CD4-positive, alpha-beta T cell treated with Interleukin-21 for 1 hour (primary cell): ENCODE results near the gene NFAM1.

Experiments used
- DNase-seq: peaks from one replicate; pipeline ENCODE4 v3.0.0-alpha.2; 2020

Gene NFAM1

DNA sequence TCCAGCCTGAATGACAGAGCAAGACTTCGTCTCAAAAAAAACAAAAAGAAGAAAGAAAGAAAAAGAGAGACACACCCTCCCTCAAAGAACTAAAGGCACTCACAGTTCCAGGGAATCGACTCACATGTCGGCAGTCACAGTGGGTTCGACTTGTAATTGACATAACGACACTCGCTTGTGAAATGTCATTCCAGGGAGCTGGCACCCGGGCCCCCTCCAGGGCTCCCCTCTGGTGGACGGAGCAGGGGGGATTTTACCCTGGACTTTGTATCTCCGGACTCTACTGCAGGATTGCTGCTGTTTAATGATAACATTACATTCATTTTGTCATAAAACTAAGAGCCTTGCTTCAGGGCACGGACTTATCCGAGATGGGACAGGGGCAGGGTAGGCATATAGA is 18.2 kb downstream of the NFAM1 start:
- DNase-seq: no peak

DNA sequence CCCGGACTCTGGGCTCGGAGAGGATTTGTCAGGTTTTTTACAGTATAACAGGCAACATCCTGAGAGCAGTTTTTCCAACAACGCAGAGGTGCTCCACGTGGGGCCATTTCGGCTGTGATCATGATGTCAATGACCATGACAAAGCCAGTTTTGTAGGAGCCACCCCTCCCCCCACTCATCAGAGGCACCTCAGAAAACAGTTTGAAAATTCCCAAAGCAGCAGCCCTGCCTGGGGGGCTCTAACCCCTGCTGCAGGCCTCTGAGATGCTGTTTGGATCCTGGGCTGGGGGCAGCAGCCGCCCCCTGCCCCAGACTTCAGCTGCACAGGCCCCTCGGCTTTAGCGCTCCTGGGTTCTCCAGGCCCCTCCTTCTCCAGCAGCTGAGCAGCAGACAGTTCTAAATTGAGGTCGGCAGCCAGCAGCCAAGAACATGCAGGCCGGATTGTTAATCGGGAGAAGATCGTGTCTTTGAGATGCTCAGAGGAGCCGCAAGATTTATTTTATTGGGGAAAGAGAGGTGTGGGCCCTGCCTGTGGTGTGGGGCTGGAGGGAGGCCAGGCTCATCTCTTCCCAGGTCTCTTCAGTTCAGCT is 19.4 kb downstream of the NFAM1 start:
- DNase-seq: no peak

DNA sequence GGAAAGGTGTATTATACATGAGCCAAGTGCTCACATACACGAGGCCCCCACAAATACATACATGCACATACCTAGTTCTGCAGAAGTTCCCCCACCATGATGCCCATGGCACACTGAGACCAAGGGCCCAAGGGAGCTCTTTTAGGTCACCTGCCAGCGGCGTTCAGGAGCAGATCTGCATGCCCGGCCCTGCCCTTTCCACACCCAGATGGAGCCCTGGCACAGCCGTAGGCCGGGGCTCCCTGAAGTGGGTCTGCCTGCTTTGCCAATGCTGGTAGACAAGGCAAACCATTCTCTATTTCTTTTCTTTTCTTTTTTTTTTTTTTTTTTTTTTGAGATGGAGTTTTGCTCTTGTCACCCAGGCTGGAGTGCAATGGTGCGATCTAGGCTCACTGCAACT is 21.5 kb downstream of the NFAM1 start:
- DNase-seq: no peak

DNA sequence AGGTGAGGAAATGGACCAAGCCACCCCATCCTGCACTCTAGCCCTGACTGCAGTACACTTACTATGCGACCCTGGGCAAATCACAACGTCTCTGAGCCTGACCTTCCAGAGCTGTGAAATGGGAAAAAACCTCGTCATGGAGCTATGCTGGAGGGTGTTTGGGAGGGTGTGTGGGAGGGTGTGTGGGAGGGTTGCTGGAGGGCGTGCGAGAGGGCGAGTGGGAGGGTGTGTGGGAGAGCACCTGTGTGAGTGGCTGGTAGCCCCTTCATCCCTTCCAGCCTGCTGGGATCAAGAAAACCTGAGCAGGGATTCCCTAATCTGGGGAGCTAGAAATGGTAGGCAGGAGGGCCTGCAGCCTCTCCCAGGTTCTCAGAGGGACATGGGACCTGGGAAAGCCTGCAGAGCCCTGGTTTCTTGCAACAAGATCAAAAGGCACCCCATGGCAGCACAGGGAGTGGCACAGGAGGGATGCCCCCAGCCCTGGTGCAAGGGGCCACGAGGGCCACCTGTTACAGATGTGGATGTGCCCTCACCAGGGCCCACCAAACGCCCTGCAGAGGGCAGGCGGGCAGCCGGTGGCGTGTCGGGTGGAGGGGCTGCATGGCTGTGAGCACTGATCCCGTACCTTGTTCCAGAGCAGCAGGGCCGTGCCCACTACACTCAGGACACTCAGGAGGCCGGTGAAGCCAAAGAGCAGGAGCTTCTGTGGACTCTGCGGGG is 23.2 kb downstream of the NFAM1 start:
- no peak for DNase-seq

DNA sequence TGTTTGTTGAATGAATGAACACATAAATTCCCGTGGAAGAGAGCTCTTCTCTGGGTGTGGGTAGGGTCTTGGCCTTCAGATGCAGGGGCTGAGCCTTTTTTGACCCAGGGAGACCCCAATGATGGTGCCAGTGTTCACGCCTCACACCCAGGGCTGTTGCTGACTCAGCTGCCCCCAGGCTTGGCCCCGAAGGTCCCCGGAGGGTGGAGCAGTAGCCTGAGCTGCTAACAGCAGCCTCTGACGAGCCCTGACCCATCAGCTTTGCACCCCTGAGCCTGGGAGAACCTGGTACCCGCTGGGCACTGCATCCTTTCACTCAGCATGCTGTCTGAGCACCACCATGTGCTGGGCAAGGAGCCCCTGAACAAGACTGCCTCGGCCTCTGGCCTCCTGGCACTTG is 23.9 kb downstream of the NFAM1 start:
- DNase-seq: no peak

DNA sequence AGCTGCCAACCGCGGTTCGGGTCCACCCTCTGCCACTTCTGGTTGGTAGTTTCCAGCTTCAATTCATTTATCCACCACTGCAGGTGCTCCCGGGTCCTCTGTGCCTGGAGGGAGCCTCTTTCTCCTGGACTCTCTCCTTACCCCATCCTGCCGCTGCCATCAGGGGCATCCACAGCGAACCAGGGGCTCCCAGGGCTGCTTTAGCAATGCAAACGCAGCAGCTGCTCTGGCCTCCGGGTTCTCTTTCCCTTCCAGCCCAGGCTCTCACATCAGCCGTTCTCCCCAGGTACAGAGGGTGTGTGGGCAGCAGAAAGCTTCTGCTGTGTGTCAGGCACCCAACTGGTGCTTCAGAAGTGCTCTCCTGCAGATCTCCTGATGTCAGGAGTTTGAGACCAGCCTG is 27.9 kb downstream of the NFAM1 start:
- no peak for DNase-seq

DNA sequence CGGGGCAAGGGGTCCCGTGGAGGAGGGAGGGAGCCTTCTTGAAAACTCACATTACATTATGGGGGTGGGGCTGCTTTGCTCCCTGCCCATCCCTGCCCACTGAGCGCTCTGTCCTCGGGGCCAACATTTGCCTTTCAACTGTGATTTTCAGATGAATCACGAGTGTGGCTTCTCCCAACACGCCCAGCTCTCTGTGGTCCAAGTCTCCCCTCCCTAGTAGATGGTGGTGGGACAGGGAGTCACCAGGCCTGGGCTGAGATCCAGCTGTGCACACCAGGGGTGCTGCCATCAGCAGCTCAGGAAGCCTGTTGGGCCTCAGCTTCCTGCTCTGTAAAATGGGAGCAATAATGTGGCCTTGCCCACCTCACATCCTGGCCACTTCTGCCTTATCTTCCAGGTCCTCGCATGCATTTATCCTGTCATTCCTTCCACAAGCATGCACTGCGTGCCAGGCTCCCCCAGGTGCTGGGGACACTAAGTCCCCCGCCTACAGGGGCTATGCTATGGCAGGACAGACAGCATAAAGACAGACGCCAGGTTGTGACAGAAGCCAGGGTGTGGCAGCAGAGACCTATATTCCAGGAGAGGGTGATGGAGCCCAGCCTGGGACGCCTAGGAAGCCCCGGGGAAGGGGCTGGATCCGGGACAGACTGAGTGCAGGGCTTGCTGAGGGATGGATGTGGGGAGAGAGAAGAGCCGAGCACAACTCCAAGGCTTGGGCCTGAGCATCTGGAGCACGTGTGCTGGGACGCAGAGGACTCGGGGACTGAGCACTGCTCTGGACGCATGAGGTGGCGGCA is 30.5 kb downstream of the NFAM1 start:
- no peak for DNase-seq

DNA sequence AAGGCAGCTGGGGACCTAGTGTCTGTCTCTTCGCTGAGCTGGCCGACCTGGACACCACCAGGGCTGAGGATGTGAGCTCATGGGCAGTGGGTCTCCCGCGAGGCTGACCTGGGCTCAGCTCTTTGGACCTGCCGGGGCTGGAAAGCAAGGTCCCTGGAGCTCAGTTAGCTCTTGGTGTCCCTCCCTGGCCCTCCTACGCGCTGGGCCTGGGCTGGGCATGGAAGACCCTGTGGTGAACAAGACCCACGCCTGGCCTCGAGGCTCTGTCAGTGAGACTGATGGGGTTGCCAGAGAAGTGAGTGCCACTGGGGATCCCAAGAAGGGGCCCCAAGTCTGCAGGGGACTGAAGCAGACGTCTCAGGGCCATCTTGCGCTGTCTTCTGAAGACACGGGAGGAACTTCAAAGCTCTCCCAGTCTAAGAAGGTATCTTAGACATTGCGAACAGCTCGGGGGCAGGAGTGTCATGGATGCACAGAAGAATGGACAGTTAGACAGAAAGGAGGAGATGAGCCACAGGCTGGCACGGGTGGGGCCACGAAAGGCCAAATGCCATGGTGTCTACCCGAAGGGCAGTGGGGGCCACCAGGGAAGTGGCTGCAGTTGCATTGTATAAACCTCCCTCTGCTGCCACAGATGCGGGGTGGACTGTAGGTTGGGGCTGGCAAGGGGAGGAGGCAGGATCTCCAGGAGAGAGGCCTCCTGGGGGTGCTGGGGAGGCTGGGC is 31.2 kb downstream of the NFAM1 start:
- DNase-seq: no peak

DNA sequence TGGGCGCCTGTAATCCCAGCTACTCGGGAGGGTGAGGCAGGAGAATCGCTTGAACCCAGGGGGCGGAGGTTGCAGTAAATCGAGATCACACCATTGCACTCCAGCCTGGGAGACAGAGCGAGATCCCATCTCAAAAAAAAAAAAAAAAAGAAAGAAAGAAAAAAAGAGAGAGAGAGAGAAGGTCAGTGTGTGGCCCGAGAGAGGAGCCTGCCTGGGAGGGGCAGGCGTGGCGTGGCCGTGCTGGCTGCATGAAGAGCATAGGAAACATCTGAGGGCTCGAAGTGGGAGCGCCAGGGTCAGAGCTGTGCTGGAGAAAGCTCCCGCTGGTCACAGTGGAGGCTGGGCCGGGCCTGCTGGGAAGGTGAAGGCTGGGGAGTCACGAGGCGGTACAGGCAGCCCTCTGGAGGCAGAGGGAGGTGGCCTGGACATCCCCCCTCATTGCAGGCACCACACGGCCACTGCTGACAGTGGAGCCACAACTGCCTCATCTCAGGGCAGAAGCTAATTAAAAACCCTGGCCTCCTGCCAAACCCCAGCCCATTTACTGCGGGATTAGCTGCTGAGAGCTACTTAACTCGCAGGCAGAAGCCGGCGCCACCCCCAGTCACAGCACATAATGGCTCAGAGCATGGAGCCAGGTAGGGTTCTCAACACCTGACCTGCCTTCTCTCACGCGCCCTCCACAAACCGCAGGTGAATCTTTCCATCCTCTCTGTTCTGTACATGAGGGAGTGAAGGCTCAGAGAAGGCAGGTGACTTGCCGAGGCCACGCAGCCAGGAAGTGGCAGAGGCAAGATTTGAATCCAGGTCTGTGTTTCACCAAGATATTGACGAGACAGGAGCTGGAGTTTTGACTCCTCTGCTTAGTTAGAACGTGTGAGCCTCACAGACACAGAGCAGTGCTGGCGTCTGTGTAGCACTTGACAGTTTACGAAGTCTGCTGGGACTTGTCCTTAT is 32.6 kb downstream of the NFAM1 start:
- no peak for DNase-seq

DNA sequence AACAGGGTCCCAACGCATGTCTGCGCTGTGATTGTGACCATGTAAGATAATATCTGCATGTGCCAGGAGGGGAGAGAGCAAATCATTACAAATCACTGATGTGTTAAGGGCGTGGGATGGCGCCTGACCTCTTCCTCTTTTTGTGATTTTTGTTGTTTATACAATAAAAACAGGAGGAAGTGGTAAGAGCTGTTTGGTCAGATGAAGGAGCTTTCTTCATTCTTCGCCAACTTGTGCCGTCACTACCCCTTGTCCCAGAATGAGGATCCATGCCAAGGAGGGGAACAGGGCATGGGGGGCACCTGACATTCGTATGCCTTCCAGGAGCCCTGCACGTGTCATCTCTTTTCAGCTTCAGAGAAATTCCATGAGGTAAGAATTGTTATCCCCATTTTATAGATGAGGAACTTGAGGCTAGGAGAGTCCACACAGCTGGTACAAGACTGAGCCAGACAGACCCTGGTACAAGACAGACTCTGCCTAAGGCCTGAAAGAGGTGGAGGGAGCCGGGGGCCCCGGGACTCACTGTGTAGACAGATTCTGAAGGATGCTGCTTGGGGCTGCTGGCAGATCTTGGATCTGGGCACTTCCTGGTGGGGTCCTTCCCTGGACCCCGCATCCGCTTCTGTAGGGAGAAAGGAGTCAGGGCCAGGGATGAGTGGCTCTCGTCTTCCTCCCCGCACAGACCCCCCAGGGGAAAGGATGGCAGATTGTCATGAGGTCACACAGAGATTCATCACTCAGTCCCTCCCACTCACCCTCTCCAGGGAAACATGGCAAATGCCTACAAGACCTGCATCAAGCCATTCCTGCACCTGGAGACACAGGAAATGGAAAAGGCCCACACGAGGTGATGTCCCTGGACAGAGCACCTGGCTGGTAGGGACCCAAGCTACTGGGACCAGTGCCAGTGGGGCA is 34.6 kb downstream of the NFAM1 start:
- DNase-seq: peak; percentile 16

DNA sequence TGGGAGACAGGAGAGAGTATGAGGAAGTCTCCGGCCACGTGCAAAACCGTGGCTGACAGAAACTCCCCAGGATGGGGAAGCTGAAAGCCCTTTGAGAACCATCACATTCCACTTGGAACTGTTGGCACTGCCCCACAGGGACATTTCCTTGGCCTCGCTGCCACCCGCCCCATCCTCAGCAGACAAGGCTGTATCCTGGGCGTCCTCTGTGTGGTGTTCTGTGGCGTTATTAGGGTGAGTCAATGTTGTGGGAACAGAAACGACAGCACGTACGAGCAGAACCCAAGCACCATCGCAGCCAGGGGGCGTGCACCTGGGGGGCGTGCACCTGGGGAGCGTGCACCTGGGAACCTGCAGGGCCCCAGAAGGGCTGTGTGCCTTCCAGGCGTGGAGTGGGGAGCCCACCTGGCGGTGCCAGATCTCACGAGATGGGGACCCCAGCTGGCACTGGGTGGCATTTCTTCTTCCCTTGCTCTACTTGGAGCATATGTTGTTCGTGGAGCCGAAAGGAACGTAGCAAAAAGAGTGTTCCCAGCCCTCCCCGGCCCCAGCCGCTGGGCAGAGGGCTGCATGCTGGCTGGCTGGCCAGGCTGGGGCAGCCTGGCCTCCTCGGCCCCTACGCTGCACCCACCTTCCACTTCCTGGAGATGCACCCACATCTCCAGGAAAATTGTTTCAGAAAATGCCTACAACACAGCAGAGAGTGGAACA is 35.4 kb downstream of the NFAM1 start:
- DNase-seq: no peak

DNA sequence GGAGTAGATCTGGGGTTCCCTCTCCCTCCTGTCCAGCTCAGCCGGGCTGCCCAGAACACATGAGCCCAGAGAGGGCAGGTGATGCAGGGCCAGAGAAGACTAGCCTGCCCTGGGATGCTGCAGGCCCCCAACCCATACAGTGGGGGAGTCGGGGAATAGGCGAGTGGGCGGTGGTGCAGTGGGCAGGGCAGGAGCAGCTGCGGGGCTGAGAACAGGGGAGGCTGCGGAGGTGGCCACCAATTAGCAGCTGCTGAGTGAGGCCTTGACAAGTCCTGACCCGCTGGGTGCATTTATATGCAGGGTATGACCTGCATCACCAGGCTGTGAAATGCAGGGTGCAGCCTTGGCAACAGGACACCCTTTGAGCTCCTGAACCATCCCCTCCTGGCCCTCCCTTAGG is 43.1 kb downstream of the NFAM1 start:
- DNase-seq: no peak

DNA sequence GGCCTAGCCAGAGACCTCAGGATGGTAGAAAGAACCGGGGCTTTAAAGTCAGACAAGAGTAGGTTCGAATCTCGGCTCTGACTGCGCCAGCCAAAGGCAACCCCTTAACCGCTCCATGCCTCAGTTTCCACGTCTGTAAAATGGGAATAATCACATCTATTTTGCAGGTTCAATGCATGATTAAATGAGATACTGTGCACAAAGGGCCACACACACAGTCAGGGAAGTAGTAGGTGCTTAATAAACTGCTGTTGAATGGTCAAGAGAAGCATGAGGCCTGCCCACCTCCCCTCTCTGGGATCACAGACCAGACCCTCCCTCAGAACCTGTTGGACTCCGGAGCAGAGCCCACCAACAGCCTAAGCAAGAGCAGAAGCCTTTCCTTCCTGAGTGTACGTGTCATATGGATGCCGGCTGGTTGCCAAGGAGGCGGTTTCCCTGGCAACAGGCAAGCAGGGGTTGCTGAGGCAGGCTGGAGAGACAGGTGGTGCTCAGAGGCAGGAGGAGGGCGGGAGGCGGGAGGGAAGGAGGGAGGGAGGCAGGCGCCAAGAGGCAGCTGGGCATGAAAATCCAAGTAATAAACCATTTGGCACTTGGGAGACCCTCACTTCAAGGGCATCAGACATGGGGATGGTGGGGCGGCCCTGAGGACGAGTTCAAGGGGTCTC is 43.9 kb downstream of the NFAM1 start:
- DNase-seq: no peak

DNA sequence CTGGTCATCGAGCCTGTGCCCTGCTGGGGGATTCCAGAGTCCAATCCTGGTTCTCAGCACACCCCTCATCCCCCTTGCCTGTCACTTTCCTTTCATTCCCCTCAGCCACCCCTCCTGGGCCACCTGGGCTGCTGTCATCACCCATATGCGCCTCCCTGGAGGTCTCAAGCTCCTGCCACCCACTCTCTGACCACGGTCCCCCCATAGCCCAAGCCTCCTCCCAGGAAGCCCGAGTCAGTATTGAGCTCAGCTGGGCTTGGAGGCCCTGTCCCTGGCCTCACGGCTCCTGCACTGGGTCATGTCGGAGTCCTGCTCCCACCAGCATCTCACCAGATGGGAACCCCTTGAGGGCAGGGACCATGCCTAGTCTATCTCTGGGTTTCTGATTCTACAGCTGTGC is 44.6 kb downstream of the NFAM1 start:
- no peak for DNase-seq

DNA sequence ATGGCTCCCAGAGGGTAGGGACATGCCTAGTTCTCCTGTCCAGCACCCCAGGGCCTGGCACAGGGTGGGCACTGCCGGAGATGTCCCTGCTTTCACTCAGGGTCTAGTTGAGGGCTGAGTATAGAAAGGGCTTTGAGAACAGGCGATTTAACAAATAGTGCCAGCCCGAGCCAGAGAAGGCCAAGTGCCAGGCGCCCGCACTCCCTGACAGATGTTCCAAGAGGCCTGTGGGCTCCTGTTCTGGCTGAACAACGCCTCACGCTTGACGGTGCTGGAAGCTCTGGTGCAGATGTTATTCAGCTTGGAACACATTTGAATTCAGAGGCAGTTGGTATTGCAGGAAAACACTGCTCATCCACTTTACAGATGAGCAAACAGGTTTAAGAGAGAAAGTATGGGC is 46.5 kb downstream of the NFAM1 start:
- no peak for DNase-seq

DNA sequence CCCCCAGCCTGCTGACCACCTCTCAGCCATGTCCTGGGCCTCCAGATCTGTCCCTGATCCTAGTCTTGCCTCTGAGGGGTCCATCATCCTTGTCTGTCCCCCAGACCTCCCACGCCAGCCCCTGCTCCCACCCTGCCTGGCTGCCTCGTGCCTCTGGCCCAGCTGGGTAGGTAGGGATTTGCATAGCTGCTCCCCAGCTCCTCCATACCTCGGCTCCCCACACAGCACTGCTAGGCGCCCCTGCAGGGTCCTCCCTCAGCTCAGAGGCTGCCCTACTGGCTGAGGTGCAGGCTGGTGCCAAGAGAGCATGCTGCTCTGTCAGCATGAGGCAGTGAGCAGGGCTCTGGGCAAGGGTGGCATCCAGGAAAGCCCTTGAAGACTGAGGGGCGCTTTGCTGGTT is 47.7 kb downstream of the NFAM1 start:
- no peak for DNase-seq

DNA sequence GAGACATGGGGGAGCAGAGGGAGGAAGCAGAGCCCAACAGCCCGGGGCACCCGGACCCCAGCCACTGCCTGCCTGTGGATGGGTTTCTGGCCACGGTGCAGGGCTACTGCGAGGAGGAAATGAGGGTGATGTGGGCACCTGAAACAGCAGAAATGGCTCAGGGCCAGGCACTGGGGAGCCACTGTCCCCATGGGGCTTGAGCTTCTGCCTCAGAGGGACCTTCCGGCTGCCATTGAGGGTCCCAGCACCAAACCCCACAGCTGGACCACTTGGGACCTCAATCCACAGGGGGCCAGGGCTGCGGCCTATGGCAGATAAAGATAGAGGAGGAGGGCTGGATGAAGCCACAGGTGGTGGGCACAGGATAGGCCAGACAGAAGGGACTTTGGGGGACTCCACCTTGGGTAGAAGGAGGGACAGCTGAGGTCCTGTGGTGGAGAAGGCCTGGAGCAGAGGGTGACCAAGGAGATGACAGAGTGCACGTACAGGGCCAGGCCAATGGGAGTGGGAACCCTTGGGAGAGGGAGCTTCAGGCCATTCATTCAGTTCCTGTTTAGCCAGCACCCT is 48.3 kb downstream of the NFAM1 start:
- no peak for DNase-seq

DNA sequence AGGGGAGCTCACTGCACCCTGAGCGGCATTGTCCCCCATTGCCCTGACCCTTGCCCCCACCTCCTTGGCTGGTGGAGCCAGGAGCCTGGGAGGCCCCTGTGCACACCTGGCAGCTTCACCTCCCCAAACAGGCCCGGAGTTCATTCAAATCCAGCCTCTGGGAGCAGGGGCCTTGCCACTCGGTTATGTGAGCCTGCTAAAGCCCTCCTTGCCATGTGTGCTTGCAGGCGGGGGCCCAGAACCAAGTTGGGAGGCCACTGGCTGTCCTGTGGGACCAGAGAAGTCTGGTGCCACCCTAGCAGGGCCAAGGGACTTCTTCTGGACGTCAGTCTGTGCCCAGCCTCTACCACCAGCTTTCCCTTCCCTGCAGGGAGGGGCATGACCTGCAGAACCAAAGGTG is 48.9 kb downstream of the NFAM1 start:
- DNase-seq: no peak

DNA sequence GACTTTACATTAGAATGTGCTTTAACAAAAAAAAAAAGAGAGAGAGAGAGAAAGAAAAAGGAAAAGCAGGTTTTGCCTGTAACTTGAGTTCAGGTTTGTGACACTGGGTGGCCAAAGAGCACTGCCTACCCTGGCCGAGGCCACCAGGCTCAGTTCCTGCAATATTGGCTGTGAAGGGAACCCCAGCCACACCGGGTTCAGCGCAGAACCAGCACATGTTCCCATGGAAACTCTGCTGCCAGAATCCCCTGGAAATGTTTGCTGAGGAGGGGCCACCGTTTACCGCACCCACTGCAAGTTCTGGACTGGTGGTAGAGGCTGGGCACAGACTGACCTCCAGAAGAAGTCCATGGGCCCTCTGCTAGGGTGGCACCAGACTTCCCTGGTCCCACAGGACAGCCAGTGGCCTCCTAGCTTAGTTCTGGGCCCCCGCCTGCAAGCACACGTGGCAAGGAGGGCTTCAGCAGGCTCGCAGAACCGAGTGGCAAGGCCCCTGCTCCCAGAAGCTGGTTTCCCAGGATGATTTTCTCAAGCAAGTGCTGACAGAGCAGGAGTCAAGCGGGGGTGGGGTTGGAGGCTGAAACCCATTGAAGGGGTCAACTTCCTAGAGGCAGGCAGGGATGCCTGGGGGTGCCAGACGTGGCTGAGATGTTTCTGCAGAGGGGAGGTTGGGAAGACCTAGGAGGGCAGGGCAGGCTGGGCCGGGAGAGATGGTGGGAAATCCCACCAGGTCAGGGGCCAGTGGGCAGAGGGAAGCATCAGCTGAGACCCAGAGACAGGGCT is 51.2 kb downstream of the NFAM1 start:
- no peak for DNase-seq
